D721Med (cell line): ENCODE measurements around the gene HK1.

Source experiments
- DNase-seq: peaks from one replicate; pipeline ENCODE4 v3.0.0; 2011; ENCODE audit warnings: low spot score; ENCODE audit not compliant: insufficient read length
- FAIRE-seq: peaks from 2 replicates; lab custom pipeline; 2011; peaks lifted over from hg19 to GRCh38; lab: Jason Lieb, UNC
- TF ChIP-seq, protein P1 (sequence below): IDR thresholded peaks from 2 replicates; pipeline ENCODE4 v1.5.1; 2012; ENCODE audit warnings: mild to moderate bottlenecking, control low read depth; ENCODE audit not compliant: insufficient read depth; ENCODE audit errors: missing control alignments

Gene HK1

DNA sequence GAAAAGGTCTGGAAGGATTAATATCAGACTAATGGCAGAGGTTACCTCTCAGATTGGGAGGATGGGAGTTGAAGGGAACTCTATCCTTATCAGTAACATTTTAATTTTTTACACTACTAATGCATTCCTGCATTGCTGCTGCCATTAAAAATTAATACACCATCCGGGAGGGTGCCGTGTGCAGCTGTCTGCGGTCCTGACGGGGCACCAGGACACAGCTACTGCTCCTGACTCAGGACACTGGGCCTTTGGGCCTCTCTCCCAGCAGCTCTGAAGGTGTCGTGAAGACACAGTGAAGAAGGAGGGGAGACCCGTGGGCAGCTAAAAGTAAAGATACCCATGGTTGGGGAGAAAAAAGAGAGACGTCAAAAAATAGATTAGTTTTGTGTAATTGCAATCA, 23.4 kb upstream of the HK1 start:
- DNase-seq (no peak), FAIRE-seq (no peak)
- TF ChIP-seq, protein P1, sequence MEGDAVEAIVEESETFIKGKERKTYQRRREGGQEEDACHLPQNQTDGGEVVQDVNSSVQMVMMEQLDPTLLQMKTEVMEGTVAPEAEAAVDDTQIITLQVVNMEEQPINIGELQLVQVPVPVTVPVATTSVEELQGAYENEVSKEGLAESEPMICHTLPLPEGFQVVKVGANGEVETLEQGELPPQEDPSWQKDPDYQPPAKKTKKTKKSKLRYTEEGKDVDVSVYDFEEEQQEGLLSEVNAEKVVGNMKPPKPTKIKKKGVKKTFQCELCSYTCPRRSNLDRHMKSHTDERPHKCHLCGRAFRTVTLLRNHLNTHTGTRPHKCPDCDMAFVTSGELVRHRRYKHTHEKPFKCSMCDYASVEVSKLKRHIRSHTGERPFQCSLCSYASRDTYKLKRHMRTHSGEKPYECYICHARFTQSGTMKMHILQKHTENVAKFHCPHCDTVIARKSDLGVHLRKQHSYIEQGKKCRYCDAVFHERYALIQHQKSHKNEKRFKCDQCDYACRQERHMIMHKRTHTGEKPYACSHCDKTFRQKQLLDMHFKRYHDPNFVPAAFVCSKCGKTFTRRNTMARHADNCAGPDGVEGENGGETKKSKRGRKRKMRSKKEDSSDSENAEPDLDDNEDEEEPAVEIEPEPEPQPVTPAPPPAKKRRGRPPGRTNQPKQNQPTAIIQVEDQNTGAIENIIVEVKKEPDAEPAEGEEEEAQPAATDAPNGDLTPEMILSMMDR = no peak

DNA sequence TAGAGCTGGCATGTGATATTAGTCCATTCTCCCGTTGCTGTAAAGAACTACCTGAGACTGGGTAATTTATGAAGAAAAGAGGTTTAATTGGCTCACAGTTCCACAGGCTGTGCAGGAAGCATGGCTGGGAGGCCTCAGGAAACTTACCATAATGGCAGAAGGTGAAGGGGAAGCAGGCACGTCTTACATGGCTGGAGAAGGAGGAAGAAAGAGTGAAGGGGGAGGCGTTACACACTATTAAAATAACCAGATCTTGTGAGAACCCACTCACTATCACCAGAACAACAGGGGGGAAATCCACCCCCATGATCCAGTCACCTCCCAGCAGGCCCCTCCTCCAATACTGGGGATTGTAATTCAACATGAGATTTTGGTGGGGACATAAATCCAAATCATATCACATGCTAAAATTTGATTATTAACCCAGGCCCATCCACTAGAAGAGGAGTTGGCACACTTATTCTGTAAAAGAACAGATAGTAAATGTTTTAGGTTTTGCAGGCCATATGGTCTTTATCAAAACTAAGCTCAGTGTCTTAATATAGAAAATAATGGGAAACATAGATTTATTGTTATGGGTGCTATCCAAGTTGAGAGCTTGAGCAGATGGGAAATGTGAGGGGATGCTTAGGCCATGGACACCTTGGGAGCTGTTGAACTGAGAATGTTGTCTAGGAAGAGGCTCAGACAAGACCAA, 18.6 kb upstream of the HK1 start:
- FAIRE-seq (no peak), DNase-seq (no peak)
- TF ChIP-seq, protein P1 = no peak

DNA sequence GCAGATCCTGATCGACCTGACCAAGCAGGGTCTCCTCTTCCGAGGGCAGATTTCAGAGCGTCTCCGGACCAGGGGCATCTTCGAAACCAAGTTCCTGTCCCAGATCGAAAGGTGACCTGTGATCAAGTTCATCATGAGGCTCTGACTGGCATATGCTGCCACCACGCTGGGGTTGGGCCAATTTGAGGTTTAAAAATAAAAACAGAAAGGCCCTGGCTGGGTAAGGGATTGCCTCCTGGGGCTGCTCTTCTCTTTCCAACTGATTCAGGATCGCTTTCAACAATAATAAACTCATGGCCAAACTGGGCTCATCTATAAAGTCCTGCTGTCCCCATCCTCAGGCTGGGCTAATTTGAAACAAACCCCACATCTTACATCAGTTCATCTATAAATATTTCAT, 17.1 kb upstream of the HK1 start:
- TF ChIP-seq, protein P1 = no peak
- DNase-seq (no peak), FAIRE-seq (no peak)

DNA sequence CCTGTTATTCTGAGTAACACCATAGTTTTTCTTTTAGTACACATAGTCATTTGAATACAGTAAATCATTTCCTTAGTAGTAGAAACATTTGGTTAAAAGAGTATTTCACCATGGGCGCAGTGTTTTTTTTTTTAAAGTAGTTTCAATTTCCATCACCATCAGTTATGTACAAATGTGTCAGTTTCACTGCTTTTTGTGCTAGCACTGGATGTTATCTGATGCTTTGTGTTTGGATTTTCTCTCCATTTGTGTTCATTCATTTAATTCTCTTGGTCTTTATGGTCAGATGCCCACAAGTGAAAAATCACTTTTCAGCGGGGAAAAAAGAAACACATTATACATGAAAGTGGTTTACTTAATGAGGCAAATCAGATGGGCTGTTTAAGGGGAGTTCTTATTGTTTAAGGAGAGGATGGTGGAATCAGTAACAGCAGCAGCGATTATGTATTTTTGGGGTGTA, 16.0 kb upstream of the HK1 start:
- FAIRE-seq (no peak), DNase-seq (no peak)
- TF ChIP-seq, protein P1 = no peak

DNA sequence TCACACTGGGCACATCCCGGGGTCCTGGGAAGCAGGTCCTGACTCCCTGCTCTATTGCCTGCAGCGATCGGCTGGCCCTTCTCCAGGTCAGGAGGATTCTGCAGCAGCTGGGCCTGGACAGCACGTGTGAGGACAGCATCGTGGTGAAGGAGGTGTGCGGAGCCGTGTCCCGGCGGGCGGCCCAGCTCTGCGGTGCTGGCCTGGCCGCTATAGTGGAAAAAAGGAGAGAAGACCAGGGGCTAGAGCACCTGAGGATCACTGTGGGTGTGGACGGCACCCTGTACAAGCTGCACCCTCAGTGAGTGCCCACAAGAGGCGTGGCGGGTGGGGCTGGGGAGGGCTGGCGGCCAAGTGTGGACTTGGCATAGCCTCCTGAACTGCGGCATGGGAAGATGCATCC, 12.8 kb upstream of the HK1 start:
- DNase-seq (no peak), FAIRE-seq (no peak)
- TF ChIP-seq, protein P1 = no peak

DNA sequence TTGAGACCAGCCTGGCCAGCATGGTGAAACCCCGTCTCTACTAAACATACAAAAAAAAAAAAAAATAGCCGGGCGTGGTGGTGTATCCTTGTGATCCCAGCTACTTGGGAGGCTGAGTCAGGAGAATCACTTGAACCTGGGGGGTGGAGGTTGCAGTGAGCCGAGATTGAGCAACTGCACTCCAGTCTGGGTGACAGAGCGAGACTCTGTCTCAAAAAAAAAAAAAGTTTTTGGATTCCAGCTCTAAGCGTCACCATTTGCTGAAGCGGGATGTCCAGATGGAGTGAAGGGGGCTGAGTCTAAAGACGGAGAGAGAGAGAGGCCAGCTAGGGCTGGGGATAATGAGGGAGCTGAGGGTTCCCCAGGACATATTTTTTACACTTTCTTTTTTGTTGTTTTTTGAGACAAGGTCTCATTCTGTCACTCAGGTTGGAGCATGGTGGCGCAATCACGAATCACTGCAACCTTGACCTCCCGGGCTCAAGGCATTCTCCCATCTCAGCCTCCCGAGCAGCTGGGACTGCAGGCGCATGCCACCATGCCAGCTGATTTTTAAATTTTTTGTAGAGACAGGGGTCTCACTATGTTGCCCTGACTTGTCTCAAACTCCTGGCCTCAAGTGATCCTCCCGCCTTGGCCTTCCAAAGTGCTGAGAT, 9.4 kb upstream of the HK1 start:
- TF ChIP-seq, protein P1 = no peak
- FAIRE-seq = no peak
- DNase-seq = no peak

DNA sequence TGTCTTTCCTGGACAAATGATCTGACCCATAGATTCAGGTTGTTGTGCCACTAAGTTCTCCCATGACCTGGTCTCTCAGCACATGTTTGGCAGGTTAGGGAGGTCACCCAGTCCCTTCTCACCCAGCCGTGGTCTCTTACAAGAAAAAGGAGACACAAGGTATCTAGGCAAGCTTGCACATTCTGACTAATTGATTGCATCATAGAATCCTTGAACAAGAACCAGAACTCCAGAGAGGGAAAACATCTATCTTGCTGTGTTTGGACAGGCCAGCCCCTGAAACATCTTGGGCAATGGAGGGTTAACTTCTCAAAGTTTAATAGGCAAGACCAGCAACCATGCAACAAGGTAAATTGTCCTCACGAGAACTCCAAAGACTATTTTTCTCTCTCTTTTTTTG, 8.5 kb upstream of the HK1 start:
- no peak for FAIRE-seq
- no peak for DNase-seq
- TF ChIP-seq, protein P1 = no peak
